Astrocyte of the cerebellum (primary cell): ENCODE data around the gene STH.

Experiments used
- DNase-seq: peaks from one replicate; pipeline ENCODE4 v3.0.0-alpha.2; 2011; ENCODE audit warnings: low read depth
- H3K4me3 ChIP-seq: 2 replicates; pipeline ENCODE4 v1.5.1; 2011; ENCODE audit warnings: mild to moderate bottlenecking, low read depth, low read length, moderate library complexity
- CTCF ChIP-seq: IDR thresholded peaks from 2 replicates; pipeline ENCODE4 v1.5.1; 2012; ENCODE audit warnings: low read length, low read depth, moderate library complexity, mild to moderate bottlenecking; ENCODE audit errors: missing control alignments
- in situ Hi-C: cut with HindIII; loops from 2 replicates; pipeline ENCODE4 v1.10.0; 2017; ENCODE audit warnings: low sequenced_read_pairs

STH gene

GRCh38 chr17:45993962-45994627 is 5.0 kb upstream of the STH start:
- TF ChIP-seq CTCF = no peak
- H3K4me3 ChIP-seq = no peak overlapping the region
- in situ Hi-C loops = no loop called here
- DNase-seq = no peak

GRCh38 chr17:45994987-45995386 is 4.1 kb upstream of the STH start:
- H3K4me3 ChIP-seq = no peak overlapping the region
- no peak for DNase-seq
- TF ChIP-seq CTCF = no peak
- in situ Hi-C loops = loop anchor here (5.0 kb wide), 1 partner anchor 72 kb away; no protein-coding TSS in a partner anchor

GRCh38 chr17:45995627-45996270 is 3.3 kb upstream of the STH start:
- DNase-seq = no peak
- no peak for TF ChIP-seq CTCF
- in situ Hi-C loops = loop anchor here (5.0 kb wide), 1 partner anchor 72 kb away; no protein-coding TSS in a partner anchor
- H3K4me3 ChIP-seq = no peak overlapping the region

DNA sequence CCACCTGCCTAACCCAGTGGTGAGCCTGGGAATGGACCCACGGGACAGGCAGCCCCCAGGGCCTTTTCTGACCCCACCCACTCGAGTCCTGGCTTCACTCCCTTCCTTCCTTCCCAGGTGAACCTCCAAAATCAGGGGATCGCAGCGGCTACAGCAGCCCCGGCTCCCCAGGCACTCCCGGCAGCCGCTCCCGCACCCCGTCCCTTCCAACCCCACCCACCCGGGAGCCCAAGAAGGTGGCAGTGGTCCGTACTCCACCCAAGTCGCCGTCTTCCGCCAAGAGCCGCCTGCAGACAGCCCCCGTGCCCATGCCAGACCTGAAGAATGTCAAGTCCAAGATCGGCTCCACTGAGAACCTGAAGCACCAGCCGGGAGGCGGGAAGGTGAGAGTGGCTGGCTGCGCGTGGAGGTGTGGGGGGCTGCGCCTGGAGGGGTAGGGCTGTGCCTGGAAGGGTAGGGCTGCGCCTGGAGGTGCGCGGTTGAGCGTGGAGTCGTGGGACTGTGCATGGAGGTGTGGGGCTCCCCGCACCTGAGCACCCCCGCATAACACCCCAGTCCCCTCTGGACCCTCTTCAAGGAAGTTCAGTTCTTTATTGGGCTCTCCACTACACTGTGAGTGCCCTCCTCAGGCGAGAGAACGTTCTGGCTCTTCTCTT is 2.6 kb upstream of the STH start:
- no peak overlapping the region for H3K4me3 ChIP-seq
- DNase-seq = no peak
- in situ Hi-C loops = loop anchor here (5.0 kb wide), 1 partner anchor 71 kb away; no protein-coding TSS in a partner anchor
- no peak for TF ChIP-seq CTCF

- in situ Hi-C loops = loop anchor here (5.0 kb wide), 1 partner anchor 70 kb away; no protein-coding TSS in a partner anchor
- H3K4me3 ChIP-seq = no peak overlapping the region
- no peak for TF ChIP-seq CTCF
- DNase-seq = no peak
Measured at GRCh38 chr17:45997166-45997565, 1.9 kb upstream of the STH start.

DNA sequence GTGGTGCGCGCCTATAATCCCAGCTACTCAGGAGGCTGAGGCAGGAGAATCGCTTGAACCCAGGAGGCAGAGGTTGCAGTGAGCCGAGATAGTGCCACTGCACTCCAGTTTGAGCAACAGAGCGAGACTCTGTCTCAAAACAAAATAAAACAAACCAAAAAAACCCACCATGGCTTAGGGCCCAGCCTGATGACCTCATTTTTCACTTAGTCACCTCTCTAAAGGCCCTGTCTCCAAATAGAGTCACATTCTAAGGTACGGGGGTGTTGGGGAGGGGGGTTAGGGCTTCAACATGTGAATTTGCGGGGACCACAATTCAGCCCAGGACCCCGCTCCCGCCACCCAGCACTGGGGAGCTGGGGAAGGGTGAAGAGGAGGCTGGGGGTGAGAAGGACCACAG is 1.4 kb upstream of the STH start:
- TF ChIP-seq CTCF = no peak
- in situ Hi-C loops = loop anchor here (5.0 kb wide), 1 partner anchor 70 kb away; no protein-coding TSS in a partner anchor
- DNase-seq = no peak
- no peak overlapping the region for H3K4me3 ChIP-seq
